ENCODE measurements around the gene RANBP1.

The RANBP1 gene

DNA sequence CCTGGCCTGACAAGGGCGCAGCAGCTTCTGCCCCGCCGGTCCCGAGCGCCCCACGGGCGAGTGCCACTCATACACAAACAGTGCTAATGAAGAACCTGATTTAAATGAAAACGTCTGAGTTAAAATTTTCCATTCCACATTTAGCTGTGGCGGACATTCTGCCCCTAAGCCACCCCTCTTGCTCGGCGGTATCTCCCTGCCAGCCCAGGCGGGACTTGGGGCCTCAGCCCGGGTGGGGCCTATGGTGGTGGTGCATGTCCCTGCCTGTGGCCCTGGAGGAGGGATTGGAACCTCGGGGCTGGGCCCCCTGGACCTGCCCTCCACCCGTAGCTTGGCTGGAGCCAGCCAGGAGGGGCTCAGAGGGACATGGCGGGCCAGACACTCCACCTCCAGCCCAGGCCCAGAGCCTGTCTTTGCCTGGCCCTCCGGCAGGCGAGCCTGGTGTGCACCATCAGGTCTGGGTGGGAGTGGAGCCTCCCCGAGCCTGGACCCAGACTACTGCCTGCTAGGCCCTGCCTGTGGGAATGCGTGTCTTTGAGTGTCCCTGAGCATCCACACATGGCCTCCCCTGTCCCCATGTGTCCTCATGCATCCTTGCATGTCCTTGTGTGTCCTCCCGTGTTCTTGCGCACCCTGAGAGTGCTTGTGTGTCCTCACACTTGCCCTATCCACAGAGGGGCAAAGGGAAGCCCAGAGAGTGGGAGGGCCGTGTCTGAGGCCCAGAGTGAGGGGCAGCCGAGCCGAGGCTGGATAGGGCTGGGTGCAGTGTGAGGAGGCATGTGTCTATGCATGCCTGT, 20.1 kb downstream of the RANBP1 start:
- no peak for DNase-seq (ENCODE audit: low read depth in 1 of 2, low spot score in 1 of 2)

DNA sequence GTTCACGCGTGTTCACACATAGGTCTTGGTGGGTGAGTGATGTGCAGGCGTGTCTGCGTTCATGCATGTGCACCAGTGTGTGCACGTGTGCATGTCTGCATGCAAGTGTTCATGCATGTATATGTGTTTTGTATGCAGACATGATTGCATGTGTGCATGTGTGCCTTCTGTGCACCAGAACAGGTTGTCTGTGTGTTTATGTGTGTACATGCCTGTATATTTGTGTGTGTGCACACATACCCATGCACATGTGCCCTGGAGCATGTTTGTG, 20.6 kb downstream of the RANBP1 start:
- DNase-seq (ENCODE audit: low read depth in 1 of 2, low spot score in 1 of 2): no peak

DNA sequence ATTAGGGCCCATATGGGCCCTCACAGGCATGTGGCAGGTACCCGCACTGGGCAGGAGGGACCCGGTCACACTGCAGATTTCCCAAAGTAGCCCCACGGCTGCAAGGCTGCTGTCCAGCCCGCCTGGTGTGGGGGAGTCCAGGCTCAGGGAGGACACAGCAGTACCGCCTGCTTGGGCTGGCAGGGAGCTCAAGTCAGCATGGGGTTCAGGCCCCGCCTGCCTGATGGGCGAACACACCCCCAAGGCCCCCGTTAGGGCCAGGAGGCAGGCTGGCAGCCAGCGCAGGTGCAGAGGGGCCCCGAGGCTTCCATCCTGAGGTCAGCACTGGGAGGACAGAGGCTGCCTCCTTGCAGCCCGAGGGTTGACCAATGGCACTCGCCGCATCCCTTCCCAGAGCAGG, 21.2 kb downstream of the RANBP1 start:
- DNase-seq (ENCODE audit: low read depth in 1 of 2, low spot score in 1 of 2): no peak

DNA sequence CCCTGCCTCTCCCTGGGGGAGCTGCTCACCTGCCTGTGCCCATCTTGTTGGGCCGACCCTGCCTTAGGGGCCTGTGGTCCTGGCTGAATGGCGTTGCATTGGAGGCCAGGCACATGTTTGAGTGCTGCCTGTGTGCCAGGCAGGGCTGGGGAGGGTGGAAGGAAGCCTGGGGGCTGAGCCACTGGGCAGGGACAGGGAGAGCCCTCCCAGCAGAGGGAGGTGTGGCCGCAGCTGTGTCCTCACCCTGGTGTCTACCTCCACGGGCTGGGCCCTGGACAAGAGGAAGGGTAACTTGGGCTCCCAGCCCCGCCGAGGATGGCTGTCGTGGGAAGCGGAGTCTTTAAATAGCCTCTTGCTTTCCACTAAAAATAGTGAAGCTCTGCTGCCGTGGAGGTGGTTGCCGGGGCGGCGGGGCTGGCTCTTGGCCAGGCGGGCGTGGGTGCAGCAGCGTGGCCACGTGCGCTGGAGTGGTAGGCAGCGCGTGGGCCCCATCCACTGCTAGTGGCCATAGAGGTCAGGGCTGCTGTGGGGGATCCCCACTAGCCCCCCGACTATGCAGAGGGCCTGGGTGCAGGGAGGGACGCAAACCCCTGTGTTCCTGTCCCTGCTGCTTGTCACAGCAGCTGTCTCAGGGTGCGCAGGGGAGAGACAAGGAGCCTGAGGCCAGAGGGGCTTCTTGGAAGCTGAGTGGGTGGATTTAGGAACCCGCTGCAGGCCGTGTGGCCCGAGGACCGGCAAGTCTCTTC, 21.9 kb downstream of the RANBP1 start:
- no peak for DNase-seq (ENCODE audit: low read depth in 1 of 2, low spot score in 1 of 2)

DNA sequence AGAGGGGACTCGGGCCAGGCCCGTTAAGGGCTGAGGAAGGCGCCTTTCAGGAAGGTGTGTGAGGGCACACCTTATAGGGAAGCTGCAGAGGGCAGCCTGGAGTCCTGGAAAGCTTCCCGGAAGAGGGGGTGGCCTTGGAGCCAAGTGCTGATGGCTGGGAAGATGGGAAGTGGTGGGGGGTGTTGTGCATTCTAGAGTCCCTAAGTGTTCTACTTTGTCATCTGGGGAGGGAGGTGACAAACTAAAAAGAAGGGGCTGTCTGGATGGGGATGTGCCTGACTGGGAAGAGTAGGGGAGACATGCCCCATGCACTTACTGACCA, 22.5 kb downstream of the RANBP1 start:
- DNase-seq (ENCODE audit: low read depth in 1 of 2, low spot score in 1 of 2): no peak

DNA sequence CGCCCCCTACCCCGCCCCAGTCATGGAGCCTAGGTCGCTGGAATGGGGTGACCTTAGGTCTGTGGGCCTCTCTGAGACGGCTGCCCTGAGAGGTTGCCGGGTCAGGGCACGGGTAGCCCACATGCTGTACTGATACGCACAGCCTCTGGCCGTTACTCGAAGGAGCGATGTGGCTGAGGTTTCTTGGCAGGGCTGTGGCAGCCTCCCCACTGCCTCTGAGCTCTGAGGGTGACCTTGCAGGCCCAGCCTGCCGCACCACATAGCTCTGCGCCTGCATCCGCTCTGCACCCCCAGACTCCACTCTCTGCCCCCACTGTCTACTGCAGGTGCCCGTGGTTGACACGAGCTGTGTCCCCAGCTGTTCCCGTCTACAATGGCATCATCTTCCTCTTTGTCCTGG, 23.0 kb downstream of the RANBP1 start:
- no peak for DNase-seq (ENCODE audit: low read depth in 1 of 2, low spot score in 1 of 2)

DNA sequence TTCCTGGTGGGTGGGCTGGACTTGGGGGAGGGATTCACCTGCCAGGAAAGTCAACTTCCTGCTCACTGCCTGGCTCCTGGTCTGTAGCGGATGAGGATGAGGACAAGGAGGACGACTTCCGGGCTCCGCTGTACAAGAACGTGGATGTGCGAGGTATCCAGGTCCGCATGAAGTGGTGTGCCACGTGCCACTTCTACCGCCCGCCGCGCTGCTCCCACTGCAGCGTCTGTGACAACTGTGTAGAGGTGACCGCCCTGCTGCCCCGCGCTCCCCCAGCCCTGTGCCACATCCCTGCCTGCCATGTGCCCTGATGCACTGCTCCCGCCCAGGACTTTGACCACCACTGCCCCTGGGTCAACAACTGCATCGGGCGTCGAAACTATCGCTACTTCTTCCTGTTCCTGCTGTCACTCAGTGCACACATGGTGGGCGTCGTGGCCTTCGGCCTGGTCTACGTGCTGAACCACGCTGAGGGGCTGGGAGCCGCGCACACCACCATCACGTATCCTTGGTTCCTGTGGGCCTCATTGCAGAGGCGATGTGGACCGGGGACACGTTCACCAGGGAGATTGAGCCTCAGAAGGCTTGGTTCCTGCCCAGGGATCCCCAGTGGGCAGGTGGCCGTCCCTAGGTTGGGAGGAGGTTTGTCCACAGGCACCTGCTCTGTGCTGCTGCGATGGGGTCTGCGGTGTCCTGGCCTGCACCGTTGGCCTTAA, 23.6 kb downstream of the RANBP1 start:
- DNase-seq (ENCODE audit: low read depth in 1 of 2, low spot score in 1 of 2): no peak

DNA sequence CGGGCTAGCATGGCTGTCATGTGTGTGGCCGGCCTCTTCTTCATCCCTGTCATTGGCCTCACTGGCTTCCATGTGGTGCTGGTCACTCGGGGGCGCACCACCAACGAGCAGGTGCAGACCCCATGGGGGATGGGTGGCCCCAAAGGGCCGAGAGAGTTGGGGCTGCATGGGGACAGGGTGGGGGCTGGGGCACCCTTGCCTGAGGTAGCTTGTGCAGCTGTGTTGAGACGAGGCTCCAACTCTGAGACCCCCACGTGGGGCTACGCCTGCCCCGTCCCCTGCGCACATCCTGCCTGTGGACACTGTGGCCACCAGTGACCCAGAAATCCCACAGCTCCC, 24.2 kb downstream of the RANBP1 start:
- DNase-seq (ENCODE audit: low read depth in 1 of 2, low spot score in 1 of 2): no peak

DNA sequence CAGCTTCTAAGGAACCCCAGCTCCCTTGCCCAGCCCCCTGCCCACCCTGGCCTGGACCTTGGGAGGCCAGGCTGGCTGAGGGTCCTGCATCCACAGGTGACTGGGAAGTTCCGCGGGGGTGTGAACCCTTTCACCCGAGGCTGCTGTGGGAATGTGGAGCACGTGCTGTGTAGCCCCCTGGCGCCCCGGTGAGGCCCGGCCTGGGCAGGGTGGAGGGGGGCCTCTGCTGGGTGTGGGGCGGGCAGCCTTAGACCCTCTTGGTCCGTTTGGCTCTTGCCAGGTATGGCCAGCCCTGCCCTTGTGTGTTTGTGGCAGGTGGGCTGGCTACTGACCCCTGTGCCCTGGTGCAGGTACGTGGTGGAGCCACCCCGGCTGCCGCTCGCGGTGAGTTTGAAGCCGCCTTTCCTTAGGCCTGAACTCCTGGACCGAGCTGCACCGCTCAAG, 24.6 kb downstream of the RANBP1 start:
- no peak for DNase-seq (ENCODE audit: low read depth in 1 of 2, low spot score in 1 of 2)

DNA sequence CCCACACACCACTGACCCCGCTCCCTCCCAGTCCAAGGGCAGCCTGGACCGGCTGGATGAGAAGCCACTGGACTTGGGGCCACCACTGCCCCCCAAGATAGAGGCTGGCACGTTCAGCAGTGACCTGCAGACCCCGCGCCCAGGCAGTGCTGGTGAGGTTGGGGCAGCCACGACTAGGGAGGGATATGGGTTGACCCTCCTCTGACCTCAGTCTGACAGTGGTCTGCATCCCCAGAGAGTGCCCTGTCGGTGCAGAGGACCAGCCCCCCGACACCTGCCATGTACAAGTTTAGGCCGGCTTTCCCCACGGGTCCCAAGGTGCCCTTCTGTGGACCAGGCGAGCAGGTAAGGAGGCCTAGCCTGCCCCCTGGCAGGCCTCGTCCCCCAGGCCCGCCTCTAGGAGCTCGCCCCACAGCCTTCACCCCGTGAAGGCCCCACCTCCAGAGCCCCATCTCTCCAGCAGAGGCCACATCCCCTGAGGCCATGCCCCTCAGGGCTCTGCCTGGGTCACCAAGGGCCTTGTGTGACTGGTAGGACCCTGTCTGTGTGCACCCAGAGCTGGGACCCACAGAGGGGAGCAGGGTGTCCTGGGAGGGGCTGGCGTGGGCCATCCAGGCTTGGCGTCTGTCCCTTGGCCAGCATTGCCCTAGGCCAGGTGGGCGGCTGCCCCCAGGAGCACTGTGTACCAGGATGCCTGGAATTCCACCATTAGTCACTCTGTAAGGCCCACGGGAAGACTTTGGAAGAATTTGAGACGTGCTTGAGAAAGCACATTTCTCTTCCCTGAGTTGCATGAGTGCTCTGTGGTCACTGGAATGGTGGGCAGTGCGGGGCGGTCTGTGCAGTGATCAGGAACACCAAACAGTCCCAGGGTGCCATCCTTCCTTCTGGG, 25.5 kb downstream of the RANBP1 start:
- DNase-seq (ENCODE audit: low read depth in 1 of 2, low spot score in 1 of 2): no peak

DNA sequence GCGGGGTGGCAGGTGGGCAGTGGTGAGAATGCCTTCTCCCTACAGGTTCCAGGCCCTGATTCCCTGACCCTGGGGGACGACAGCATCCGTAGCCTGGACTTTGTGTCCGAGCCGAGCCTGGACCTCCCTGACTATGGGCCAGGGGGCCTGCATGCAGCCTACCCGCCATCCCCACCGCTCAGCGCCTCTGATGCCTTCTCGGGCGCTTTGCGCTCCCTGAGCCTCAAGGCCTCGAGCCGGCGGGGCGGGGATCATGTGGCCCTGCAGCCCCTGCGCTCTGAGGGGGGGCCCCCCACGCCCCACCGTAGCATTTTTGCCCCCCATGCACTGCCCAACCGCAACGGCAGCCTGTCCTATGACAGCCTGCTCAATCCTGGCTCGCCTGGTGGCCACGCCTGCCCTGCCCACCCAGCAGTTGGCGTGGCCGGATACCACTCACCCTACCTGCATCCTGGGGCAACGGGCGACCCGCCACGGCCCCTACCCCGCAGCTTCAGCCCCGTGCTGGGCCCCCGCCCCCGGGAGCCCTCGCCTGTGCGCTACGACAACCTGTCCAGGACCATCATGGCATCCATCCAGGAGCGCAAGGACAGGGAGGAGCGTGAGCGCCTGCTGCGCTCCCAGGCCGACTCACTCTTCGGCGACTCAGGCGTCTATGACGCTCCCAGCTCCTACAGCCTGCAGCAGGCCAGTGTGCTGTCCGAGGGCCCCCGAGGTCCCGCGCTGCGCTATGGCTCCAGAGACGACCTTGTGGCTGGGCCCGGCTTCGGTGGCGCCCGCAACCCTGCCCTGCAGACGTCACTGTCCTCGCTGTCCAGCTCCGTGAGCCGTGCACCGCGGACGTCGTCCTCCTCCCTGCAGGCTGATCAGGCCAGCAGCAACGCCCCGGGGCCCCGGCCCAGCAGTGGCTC, 27.1 kb downstream of the RANBP1 start:
- no peak for DNase-seq (ENCODE audit: low read depth in 1 of 2, low spot score in 1 of 2)

DNA sequence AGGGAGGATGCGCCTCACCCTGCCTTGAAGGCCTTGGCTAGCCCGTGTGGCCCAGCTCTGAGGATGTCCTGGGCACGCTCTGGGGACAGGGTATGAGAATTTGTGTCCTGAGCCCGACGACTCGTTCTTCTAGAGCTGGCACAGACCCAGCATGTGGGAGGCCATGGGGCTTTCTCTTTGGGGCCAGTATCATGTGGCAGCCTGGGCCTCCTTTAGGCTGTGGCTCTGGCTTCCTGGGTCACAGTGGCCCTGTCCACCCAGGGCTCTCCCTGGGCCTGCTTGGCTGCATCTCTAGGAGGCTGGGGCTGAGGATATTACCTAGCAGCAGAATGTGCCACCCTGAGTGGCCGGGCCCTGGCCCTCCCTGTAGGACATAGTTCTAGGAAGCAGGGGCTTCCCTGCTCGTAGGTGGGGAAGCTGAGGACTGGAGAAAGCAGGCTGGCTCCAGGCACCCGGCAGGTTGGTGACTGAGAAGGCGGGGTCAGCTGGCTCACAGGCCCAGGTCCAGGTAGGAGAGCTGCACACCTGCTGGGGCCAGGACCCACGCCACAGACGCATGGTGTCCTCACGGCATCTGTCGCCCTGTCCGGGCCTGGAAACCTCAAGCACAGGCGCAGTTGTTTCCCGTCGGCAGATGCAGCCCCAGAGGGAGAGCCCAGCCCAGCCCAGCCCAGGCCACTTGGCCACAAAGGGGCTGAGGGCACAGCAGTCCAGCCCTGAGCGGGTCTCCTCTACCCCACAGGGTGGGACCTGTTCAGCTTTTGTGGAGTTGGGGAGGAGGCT, 28.2 kb downstream of the RANBP1 start:
- no peak for DNase-seq (ENCODE audit: low read depth in 1 of 2, low spot score in 1 of 2)

DNA sequence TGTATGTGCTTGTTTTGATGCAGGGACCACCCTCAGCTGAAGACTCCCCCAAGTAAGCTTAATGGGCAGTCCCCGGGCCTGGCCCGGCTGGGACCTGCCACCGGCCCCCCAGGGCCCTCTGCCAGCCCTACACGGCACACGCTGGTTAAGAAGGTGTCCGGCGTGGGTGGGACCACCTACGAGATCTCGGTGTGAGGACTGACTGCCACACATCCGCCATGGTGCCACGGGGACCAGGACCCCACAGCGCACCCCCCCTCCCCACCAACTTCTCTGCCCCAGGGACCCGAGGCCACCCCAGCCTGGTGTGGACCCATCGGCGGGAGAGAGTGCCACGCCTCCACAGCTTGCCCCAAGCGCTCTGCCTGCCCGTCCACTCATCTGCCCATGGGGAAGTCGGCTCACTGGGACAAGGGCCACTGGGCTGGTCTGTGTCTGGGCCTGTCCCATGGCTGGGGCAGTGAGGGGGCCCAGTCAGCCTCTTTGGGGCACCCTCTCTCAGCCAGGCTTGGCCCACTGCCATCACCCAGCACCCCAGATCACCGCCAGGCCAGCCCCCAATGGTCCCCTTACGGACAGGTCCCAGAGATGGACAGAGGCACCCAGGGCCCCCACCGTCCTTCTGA, 29.4 kb downstream of the RANBP1 start:
- no peak for DNase-seq (ENCODE audit: low read depth in 1 of 2, low spot score in 1 of 2)

DNA sequence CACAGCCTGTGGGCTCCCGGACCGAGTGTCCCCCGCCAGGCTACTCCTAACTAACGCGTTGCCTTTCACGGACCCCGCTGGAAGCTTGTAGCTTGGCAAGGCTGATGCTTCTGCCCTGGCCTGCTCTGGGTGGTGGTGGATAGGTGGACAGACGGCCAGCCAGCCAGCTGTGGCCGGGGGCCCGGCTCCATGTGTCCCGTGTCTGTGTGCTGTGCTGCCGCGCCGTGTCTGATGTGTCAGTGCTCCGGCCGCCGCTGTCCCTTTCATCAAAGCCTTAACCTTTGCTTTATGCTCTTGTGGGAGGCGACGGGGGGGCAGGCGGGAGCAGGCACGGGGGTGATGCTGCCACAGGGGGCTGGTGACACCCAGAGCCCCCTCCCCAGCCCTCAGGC, 29.9 kb downstream of the RANBP1 start:
- DNase-seq (ENCODE audit: low read depth in 1 of 2, low spot score in 1 of 2): no peak

DNA sequence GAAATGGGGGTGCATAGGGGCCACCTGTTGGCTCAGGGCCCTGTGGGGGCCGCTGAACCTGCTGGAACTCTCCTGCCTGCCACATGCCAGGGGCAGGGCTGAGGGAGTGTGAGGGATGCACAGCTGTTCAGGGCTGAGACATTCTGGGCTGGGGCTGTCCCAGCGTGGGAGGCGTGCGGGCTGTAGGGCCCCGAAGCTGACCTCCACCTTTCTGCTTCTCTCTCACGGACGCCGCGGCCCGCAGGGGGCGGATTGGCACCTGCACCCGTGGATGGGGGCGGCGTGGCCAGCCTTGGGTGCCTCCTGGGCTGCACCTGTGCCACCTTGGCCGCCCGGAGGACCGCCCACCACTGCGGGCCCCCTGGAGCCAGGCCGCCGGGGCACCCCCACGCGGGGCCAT, 30.9 kb downstream of the RANBP1 start:
- DNase-seq (ENCODE audit: low read depth in 1 of 2, low spot score in 1 of 2): no peak

DNA sequence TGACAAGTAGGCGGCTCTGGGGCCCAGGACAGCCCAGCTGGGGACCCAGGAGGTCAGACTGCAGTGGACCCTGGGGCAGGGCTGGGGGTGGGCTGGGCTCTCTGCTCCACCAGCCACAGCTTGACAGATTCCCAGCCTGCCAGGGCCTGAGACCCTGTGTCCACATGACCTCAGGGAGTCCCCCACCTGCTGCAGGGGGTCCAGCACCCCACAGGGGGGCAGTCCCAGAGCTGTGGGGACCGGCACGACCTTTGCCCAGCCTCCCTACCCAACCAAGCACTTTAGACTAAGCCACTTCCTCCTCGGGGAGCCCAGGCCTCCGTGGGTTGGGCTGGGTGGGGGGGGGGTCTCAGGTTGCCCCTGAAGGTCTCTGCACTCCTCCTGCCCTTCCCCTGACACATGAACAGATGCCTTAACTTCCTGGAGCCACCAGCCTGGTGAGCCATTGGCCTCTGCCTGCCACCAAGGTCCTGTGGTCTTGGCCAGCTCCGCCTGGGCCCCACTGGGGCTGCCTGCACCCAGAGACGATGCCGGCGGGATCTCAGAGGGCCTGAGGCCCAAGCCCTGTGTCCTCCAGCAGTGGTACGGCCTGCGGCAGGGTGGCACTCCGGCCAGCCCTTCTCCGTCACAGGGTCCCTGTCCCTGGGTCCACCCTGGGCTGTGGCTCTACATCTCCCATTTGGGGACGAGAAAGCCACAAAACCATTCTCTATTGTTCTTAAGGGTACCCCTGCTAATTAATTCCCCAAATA, 31.5 kb downstream of the RANBP1 start:
- DNase-seq (ENCODE audit: low read depth in 1 of 2, low spot score in 1 of 2): no peak

DNA sequence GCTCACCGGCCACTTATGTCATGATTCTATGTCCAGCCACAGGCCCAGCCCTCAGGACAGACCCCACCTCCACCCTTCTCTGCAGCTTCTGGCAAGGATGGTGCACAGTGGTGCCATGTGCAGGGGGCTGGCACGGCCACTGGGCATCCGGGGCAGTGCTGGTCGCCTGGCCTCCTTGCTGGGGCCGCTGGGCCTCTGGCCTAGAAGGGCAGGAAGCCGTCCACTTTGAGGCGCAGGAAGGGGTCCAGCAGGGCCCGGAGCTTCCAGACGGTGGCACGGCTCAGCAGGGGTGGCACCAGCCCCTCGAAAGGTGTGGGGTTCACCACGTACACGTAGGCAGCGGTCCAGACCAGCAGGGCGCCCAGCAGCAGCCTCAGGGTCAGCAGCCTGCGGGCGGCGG, 32.5 kb downstream of the RANBP1 start:
- no peak for DNase-seq (ENCODE audit: low read depth in 1 of 2, low spot score in 1 of 2)
